PFSK-1 (cell line): Measurements from ENCODE around the gene CACNA1I.

ENCODE experiments used
- FOXP2 ChIP-seq: optimal IDR thresholded peaks from 2 replicates; pipeline ENCODE3; 2011; ENCODE audit warnings: borderline replicate concordance, control low read depth, inconsistent platforms; ENCODE audit not compliant: insufficient read depth; ENCODE audit errors: extremely low read length, extremely low read depth
- POLR2AphosphoS5 ChIP-seq: IDR thresholded peaks from 2 replicates; pipeline ENCODE4 v1.6.1; 2012; ENCODE audit warnings: low read depth, mild to moderate bottlenecking, control low read depth, low read length, moderate library complexity
- SIN3A ChIP-seq: IDR thresholded peaks from 2 replicates; pipeline ENCODE4 v1.6.1; 2012; ENCODE audit warnings: mild to moderate bottlenecking, low read length, moderate library complexity, borderline replicate concordance; ENCODE audit not compliant: insufficient read depth
- TAF1 ChIP-seq: IDR thresholded peaks from 2 replicates; pipeline ENCODE4 v1.6.1; 2012; ENCODE audit warnings: low read length, control low read depth, borderline replicate concordance; ENCODE audit not compliant: insufficient read depth
- TF ChIP-seq, protein P1 (sequence below), 2 experiments: IDR thresholded peaks; 2 replicates each; pipeline versions ENCODE4 v1.6.1 to v1.8.0; 2011 to 2012; ENCODE audit warnings: low read depth in 2 of 2, low read length in 2 of 2, control low read depth in 1 of 2, inconsistent platforms in 1 of 2, mild to moderate bottlenecking in 1 of 2, moderate library complexity in 1 of 2; ENCODE audit not compliant: insufficient read depth in 1 of 2

CACNA1I gene

DNA sequence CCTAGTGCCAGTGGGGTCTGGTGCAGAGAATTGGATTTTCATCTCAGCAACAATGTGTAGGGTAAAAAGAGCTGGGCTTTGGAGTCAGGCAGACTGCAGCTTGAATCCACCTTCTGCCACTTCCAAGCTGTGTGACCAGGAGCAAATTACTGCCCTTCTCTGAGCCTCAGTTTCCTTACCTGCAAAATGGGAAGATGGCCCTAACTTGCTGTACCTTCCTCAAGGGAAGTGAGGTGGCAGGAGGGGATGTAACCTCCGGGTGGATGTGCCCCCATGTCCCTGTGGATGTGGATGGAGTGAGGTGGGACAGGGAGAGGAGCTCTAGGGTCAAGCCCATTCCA is 90.9 kb downstream of the CACNA1I start:
- no peak for TF ChIP-seq SIN3A
- no peak for TF ChIP-seq TAF1
- no peak for TF ChIP-seq FOXP2

DNA sequence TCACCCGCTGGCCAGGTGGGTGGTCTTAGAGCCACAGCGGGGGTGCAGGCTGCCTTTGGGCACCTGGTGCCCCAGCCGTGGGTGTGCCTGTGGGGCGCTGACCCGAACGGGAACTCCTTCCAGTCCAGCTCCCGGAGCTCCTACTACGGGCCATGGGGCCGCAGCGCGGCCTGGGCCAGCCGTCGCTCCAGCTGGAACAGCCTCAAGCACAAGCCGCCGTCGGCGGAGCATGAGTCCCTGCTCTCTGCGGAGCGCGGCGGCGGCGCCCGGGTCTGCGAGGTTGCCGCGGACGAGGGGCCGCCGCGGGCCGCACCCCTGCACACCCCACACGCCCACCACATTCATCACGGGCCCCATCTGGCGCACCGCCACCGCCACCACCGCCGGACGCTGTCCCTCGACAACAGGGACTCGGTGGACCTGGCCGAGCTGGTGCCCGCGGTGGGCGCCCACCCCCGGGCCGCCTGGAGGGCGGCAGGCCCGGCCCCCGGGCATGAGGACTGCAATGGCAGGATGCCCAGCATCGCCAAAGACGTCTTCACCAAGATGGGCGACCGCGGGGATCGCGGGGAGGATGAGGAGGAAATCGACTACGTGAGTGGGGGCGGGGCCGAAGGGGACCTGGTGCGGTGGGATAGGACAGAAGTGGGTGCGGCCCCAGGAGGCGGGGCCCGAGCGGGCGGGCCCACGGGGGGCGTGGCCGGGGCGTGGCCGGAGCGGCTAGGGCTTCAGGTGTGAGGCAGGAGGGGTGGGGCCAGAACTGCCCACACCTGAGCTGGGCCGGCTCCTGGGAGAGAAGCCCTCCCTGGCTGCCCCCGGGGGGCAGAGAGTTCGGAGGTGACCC is 91.5 kb downstream of the CACNA1I start:
- TF ChIP-seq FOXP2 = no peak

GRCh38 chr22:39662686-39663052 is 92.1 kb downstream of the CACNA1I start:
- TF ChIP-seq FOXP2 (no peak), SIN3A (no peak), TAF1 (no peak), POLR2AphosphoS5 (no peak)
- TF ChIP-seq, protein P1, sequence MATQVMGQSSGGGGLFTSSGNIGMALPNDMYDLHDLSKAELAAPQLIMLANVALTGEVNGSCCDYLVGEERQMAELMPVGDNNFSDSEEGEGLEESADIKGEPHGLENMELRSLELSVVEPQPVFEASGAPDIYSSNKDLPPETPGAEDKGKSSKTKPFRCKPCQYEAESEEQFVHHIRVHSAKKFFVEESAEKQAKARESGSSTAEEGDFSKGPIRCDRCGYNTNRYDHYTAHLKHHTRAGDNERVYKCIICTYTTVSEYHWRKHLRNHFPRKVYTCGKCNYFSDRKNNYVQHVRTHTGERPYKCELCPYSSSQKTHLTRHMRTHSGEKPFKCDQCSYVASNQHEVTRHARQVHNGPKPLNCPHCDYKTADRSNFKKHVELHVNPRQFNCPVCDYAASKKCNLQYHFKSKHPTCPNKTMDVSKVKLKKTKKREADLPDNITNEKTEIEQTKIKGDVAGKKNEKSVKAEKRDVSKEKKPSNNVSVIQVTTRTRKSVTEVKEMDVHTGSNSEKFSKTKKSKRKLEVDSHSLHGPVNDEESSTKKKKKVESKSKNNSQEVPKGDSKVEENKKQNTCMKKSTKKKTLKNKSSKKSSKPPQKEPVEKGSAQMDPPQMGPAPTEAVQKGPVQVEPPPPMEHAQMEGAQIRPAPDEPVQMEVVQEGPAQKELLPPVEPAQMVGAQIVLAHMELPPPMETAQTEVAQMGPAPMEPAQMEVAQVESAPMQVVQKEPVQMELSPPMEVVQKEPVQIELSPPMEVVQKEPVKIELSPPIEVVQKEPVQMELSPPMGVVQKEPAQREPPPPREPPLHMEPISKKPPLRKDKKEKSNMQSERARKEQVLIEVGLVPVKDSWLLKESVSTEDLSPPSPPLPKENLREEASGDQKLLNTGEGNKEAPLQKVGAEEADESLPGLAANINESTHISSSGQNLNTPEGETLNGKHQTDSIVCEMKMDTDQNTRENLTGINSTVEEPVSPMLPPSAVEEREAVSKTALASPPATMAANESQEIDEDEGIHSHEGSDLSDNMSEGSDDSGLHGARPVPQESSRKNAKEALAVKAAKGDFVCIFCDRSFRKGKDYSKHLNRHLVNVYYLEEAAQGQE (IDR thresholded peaks at IDR 0.05; ENCODE audit: insufficient read depth in 1 of 2, low read depth in 2 of 2, low read length in 2 of 2) = no peak

GRCh38 chr22:39663751-39664150 is 93.2 kb downstream of the CACNA1I start:
- TF ChIP-seq TAF1 (no peak), SIN3A (no peak), POLR2AphosphoS5 (no peak), FOXP2 (no peak)
- TF ChIP-seq, protein P1 (IDR thresholded peaks at IDR 0.05; ENCODE audit: insufficient read depth in 1 of 2, low read depth in 2 of 2, low read length in 2 of 2) = no peak

DNA sequence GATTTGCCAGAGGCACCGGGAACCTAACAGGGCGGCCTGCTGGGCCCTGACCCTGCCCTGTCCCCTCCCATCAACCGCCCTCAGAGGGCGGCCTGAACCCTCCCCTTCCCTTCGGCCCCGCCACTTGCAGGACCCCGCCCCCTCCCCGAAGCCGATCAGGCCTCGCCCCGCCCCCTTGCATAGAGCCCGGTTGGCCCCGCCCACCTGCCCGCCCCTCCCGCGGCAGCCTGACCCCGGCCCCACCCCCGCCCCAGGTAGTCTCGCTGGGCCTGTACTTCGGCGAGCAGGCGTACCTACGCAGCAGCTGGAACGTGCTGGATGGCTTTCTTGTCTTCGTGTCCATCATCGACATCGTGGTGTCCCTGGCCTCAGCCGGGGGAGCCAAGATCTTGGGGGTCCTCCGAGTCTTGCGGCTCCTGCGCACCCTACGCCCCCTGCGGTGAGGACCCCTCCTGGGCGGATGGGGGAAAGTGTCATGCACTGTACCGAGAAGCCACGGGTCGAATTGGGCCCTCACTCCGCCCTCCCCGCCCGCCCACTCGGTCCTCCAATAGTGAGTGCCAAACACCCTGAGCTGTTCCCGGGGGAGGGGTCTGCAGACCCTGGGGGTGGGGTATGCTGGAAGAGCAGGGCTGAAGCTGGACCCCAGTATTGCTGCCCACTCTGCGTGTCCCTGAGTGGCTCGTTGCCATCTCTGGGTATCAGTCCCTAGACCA is 94.1 kb downstream of the CACNA1I start:
- no peak for TF ChIP-seq FOXP2
- TF ChIP-seq POLR2AphosphoS5 = no peak
- TF ChIP-seq TAF1 = no peak
- TF ChIP-seq SIN3A = no peak
- TF ChIP-seq, protein P1 (IDR thresholded peaks at IDR 0.05; ENCODE audit: insufficient read depth in 1 of 2, low read depth in 2 of 2, low read length in 2 of 2) = no peak

DNA sequence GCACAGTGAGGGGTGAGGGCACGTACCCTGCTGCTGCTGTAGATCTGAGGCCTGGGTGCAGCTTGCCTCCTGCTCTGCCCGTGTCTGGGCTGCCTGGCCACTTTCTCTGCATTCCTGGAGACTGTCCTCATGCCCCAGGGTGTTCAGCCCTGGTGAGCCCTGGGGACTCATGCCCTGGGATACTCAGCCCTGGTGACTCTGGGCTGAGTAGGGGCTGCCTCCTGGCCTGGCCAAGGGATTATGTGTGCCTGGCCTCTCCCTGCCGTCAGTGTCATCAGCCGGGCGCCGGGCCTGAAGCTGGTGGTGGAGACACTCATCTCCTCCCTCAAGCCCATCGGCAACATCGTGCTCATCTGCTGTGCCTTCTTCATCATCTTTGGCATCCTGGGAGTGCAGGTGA is 94.7 kb downstream of the CACNA1I start:
- TF ChIP-seq, protein P1 (IDR thresholded peaks at IDR 0.05; ENCODE audit: insufficient read depth in 1 of 2, low read depth in 2 of 2, low read length in 2 of 2) = no peak
- TF ChIP-seq SIN3A = no peak
- TF ChIP-seq POLR2AphosphoS5 = no peak
- TF ChIP-seq FOXP2 = no peak
- no peak for TF ChIP-seq TAF1
